OCI-LY7 (cell line): Measurements from ENCODE around the gene TMA16. TPM values are rescaled to one million over a fixed set of nuclear protein-coding genes. Genes with fewer than 3 reads are reported as not detected.

Experiments used
- BruUV-seq: library from RNA; stranded (reverse); fragments of 400-500 nt; replicated peaks from 2 replicates; lab custom pipeline; 2021; lab: Mats Ljungman, UMichigan
- CTCF ChIA-PET: fragments of 300-600 bp; sonication (Branson Sonifier 250); formaldehyde crosslinking; loops from one replicate; lab custom pipeline; 2022; ENCODE audit warnings: antibody characterized with exemption; ENCODE audit not compliant: unreplicated experiment; lab: Charles Lee
- POLR2A ChIA-PET: fragments of 300-600 bp; sonication (Branson Sonifier 250); formaldehyde crosslinking; loops from one replicate; lab custom pipeline; 2022; ENCODE audit warnings: antibody characterized with exemption; lab: Charles Lee
- DNase-seq: peaks from one replicate; pipeline ENCODE4 v3.0.0-alpha.2; 2015; ENCODE audit warnings: low spot score
- H2AFZ ChIP-seq: fragments of 200-600 bp; sonication (generic), shearing (Covaris generic); 2 replicates; pipeline ENCODE4 v1.6.1; 2014; ENCODE audit warnings: mild to moderate bottlenecking, antibody characterized with exemption, low read length, moderate library complexity
- H3K27ac ChIP-seq: fragments of 200-600 bp; sonication (generic); 2 replicates; pipeline ENCODE4 v1.5.1; 2014; ENCODE audit warnings: mixed run types, low read depth, mild to moderate bottlenecking, moderate library complexity, low read length, inconsistent platforms; ENCODE audit not compliant: poor library complexity, severe bottlenecking
- H3K36me3 ChIP-seq: fragments of 200-600 bp; sonication (generic); 2 replicates; pipeline ENCODE4 v1.6.1; 2014; ENCODE audit warnings: mild to moderate bottlenecking, antibody characterized with exemption, low read length, moderate library complexity, mixed read lengths; ENCODE audit not compliant: insufficient read depth
- H3K4me1 ChIP-seq: fragments of 200-600 bp; sonication (generic); 2 replicates; pipeline ENCODE4 v1.5.1; 2014; ENCODE audit warnings: mild to moderate bottlenecking, low read length; ENCODE audit not compliant: insufficient read depth, poor library complexity, severe bottlenecking
- H3K4me2 ChIP-seq: fragments of 200-600 bp; sonication (generic); 2 replicates; pipeline ENCODE4 v1.6.1; 2014; ENCODE audit warnings: mild to moderate bottlenecking, low read length
- H3K4me3 ChIP-seq: fragments of 200-600 bp; sonication (generic); 2 replicates; pipeline ENCODE4 v1.5.1; 2014; ENCODE audit warnings: mild to moderate bottlenecking, low read depth, low read length; ENCODE audit not compliant: poor library complexity, severe bottlenecking
- H3K79me2 ChIP-seq: fragments of 200-600 bp; sonication (generic); 2 replicates; pipeline ENCODE4 v1.6.1; 2016; ENCODE audit warnings: low read depth, mild to moderate bottlenecking, low read length, moderate library complexity, mixed read lengths; ENCODE audit not compliant: insufficient read depth
- H3K9me2 ChIP-seq: fragments of 200-600 bp; sonication (generic); 2 replicates; pipeline ENCODE4 v1.6.1; 2016; ENCODE audit warnings: mild to moderate bottlenecking, low read length, mixed read lengths; ENCODE audit not compliant: insufficient read depth
- H3K9me3 ChIP-seq: fragments of 200-600 bp; sonication (generic); 2 replicates; pipeline ENCODE4 v1.6.1; 2014; ENCODE audit warnings: mild to moderate bottlenecking, mixed run types, low read length, mixed read lengths
- H4K20me1 ChIP-seq: fragments of 200-600 bp; sonication (generic); 2 replicates; pipeline ENCODE4 v1.6.1; 2014; ENCODE audit warnings: mild to moderate bottlenecking, antibody characterized with exemption, low read length, moderate library complexity, mixed read lengths; ENCODE audit not compliant: insufficient read depth
- CTCF ChIP-seq: fragments of 200-600 bp; sonication (generic); conservative IDR thresholded peaks from 2 replicates; pipeline ENCODE4 v1.5.1; 2014; ENCODE audit warnings: mild to moderate bottlenecking, antibody characterized with exemption, low read length, moderate library complexity, mixed read lengths
- EZH2phosphoT487 ChIP-seq: fragments of 200-600 bp; sonication (generic); IDR thresholded peaks from 2 replicates; pipeline ENCODE4 v1.6.1; 2018; ENCODE audit warnings: low read depth, borderline replicate concordance, mild to moderate bottlenecking, mixed run types, antibody characterized with exemption, low read length, moderate library complexity, mixed read lengths
- intact Hi-C: fragments of 100-400 bp; cut with micrococcal nuclease; formaldehyde crosslinking; loops from one replicate; pipeline ENCODE4 v1.10.0; 2022; ENCODE audit not compliant: unreplicated experiment
- total RNA-seq, 2 experiments: library from RNA; depleted of rRNA in 1 of 2; stranded (reverse); fragments of >200 nt in 1 of 2; shearing (Covaris generic) in 1 of 2; gene quantifications; 2 replicates each; pipeline ENCODE4 v1.2.3, GENCODE V29; 2014 to 2022

Gene TMA16
- total RNA-seq, 2 experiments from 2014 or later: 56.9 to 92.5 TPM

- no peak overlapping the region for H3K4me2 ChIP-seq
- no peaks in the 10 kb centered on the region for H3K9me2 ChIP-seq
- H3K4me3 ChIP-seq: no peak overlapping the region
- ChIA-PET POLR2A (interaction anchor here (0.9 to 1.6 kb wide), 2 partner anchors 12 to 245 kb away, joined by 3 to 8 read pairs; no protein-coding TSS in a partner anchor), CTCF (no interaction called here)
- H3K9me3 ChIP-seq: no peaks in the 10 kb centered on the region
- H3K79me2 ChIP-seq: no peaks in the 10 kb centered on the region
- BruUV-seq: no TSS peak
- intact Hi-C loops: no loop called here
- no peak for DNase-seq
- H2AFZ ChIP-seq: no peak overlapping the region
- TF ChIP-seq CTCF (no peak), EZH2phosphoT487 (no peak)
- no peaks in the 10 kb centered on the region for H3K36me3 ChIP-seq
- H3K4me1 ChIP-seq: no peaks in the 10 kb centered on the region
- H3K27ac ChIP-seq: no peak overlapping the region
- no peaks in the 10 kb centered on the region for H4K20me1 ChIP-seq
Measured at GRCh38 chr4:163467082-163467770, 27.3 kb upstream of the TMA16 start.

GRCh38 chr4:163470391-163470790 lies 24.1 kb upstream of the TMA16 start:
- H3K79me2 ChIP-seq: no peaks in the 10 kb centered on the region
- no peaks in the 10 kb centered on the region for H3K9me2 ChIP-seq
- intact Hi-C loops: no loop called here
- no peak for TF ChIP-seq CTCF
- no peak for TF ChIP-seq EZH2phosphoT487
- H2AFZ ChIP-seq: no peak overlapping the region
- H3K9me3 ChIP-seq: no peaks in the 10 kb centered on the region
- no peak overlapping the region for H3K4me3 ChIP-seq
- no peaks in the 10 kb centered on the region for H3K4me1 ChIP-seq
- no peak overlapping the region for H3K27ac ChIP-seq
- ChIA-PET CTCF (no interaction called here), POLR2A (interaction anchor here (0.5 to 0.8 kb wide), 2 partner anchors 221 to 1340 kb away, joined by 3 to 7 read pairs; no protein-coding TSS in a partner anchor)
- no TSS peak for BruUV-seq
- no peak for DNase-seq
- no peak overlapping the region for H3K4me2 ChIP-seq
- H3K36me3 ChIP-seq: no peaks in the 10 kb centered on the region
- H4K20me1 ChIP-seq: no peaks in the 10 kb centered on the region

- no peak overlapping the region for H3K27ac ChIP-seq
- no peaks in the 10 kb centered on the region for H4K20me1 ChIP-seq
- CTCF ChIA-PET: no interaction called here
- no peaks in the 10 kb centered on the region for H3K9me3 ChIP-seq
- no peak for TF ChIP-seq EZH2phosphoT487
- no peak for TF ChIP-seq CTCF
- BruUV-seq: no TSS peak
- intact Hi-C loops: no loop called here
- DNase-seq: no peak
- H3K36me3 ChIP-seq: no peaks in the 10 kb centered on the region
- no peaks in the 10 kb centered on the region for H3K4me1 ChIP-seq
- no peaks in the 10 kb centered on the region for H3K9me2 ChIP-seq
- no peak overlapping the region for H3K4me3 ChIP-seq
- POLR2A ChIA-PET: interaction anchor here (0.7 kb wide), 2 partner anchors 561 to 579 kb away, joined by 3 read pairs; no protein-coding TSS in a partner anchor
- no peak overlapping the region for H2AFZ ChIP-seq
- H3K79me2 ChIP-seq: no peaks in the 10 kb centered on the region
- no peak overlapping the region for H3K4me2 ChIP-seq
Measured at GRCh38 chr4:163473130-163473529, 21.4 kb upstream of the TMA16 start.
